Measurements from ENCODE around the gene PTPRD.

The PTPRD gene

DNA sequence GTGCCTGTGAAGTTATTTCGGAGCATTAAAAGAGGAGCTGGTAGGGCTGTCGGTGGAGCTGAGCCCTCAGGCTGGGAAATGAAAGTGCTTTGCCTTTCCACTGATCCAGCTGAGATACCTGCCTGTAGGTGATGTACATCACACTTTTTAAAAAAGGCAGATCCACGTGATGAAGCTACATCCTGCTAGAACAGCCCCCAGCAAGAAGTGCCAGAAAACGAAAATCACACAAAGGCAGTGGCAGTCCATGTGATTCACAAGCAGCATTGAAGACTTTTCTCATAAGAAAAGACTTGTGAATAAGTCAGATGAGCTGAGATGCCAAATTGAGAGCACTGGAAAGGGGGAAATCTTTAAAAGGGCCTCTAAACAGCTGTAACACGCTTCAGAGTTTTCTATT, 765.1 kb downstream of the PTPRD start:
- DNase-seq = no peak

DNA sequence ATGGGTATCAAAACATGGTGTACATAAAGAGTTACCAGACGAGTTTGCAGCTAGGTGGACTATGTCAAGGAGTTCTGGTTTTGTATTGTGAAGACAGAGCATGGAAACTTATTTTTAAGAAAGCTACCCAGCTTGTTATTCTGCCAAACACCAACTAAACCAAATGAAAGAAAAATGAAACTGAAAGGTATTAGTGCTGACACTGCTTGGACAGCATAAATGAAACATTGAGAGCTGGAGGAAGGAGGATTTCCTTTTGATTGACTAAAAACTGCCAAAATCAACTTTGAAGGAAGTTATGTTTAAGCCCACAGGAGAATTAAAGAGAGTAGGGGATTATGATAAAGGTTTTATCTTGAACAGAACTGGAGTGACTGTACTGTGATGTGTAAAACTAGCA, 766.2 kb downstream of the PTPRD start:
- no peak for DNase-seq

DNA sequence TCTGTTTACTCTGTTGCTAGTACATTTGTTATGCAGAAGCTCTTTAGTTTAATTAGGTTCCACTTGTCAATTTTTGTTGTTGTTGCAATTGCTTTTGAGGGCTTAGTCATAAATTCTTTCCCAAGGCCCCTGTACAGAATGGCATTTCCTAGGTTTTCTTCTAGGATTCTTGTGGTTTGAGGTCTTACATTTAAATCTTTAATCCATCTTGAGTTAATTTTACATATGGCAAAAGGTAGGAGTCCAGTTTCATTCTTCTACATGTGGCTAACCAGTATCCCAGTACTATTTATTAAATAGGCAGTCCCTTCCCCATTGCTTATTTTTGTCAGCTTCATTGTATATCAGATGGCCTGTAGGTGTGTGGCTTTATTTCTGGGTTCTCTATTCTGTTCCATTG, 792.4 kb downstream of the PTPRD start:
- no peak for DNase-seq

- no peak for DNase-seq
Observed at GRCh38 chr9:9819886-9820285, 792.9 kb downstream of the PTPRD start.

GRCh38 chr9:9817176-9817575, 795.6 kb downstream of the PTPRD start:
- no peak for DNase-seq

- DNase-seq = no peak
Observed at GRCh38 chr9:9804109-9804508, 808.7 kb downstream of the PTPRD start.

GRCh38 chr9:9799287-9799686, 813.5 kb downstream of the PTPRD start:
- no peak for DNase-seq

DNA sequence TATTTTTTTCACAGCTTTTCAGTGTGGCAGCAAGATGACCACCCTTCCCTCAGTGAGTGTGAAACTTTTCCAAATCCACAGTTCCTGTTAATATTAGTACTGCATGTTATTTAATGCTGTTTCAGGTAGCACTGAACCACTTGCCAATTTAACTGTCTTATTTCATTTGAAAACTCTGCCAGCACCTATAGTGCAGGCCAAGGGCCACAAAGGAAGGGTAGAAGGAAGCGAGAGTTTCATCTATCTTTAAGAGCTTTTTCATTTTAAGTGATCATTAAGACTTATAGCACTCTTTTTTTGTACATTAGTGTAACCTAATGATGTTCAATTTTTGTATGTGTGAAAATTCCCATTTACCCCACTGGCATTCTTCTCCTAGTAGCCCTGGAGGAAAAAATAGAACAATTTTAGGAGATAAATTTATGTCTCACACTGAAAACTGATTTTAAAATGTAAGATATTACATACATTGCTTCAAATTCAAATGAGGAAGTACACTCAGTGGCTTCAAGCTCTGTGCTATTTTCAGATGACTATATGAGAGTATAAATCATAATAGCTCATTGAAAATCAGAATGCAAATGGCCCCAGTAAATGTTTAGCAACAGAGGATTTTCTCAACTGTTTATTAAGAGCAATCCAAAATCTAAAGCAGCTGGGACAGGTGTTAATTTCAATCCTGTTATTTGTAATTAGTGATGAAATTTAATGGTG, 820.5 kb downstream of the PTPRD start:
- no peak for DNase-seq

- DNase-seq = no peak
Observed at GRCh38 chr9:9791611-9792010, 821.2 kb downstream of the PTPRD start.

- peak; percentile 76 for DNase-seq
Observed at GRCh38 chr9:9790216-9790872, 822.5 kb downstream of the PTPRD start.

DNA sequence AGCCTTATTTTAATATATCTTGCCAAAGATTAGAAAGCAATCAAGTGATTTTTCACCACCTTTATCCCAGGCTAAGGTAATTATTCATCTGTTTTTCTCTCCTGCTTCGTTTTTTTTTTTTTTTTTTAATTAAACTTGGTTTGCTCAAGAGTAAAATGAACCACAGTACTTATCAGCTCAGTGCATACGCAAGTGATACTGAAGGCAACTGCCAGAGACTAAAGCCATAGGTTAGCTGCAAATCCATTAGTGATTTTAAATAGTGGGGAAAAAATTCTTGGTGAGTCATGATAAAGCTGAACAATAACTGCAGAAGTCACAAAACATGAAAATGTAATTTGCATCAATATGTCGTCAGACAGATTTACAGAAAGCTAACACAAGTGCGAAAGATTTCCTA, 829.1 kb downstream of the PTPRD start:
- no peak for DNase-seq

DNA sequence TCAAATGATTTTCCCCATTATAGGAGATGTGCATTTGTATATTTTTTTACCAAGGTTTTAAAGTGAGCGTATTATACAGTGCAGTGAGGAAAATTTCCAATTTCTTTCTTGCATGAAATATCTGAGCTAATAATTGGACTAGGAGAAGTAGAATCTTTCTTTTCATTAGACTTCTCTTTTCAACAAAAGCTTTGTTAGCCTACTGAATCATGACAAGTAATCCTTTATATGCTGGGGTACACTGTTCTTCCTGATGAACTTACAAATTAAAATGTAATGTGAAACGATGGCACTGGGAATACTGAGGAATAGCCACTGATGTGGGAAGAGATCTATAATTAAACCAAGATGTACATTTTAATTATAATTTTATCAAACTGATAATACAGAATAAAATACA, 829.6 kb downstream of the PTPRD start:
- DNase-seq = no peak

- DNase-seq = no peak
Observed at GRCh38 chr9:9778293-9778692, 834.5 kb downstream of the PTPRD start.

DNA sequence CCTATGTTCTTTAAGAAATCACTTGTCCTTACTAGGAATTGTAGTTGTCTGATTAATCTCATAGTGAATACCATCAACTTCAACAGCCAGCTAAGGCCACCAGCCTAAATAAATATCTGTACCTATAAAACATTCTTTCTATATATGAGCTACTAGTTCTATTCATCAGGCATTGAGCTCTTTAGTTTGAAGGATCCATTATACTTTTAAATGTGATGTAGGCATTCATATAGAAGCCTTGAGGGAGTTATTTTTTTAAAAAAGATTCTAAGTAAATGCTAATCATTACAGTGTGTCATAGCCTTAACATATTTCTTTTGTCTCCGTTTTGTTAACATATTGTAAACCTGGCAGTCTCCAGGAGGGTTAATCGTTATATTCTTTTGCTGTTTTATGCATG, 838.3 kb downstream of the PTPRD start:
- no peak for DNase-seq

GRCh38 chr9:9771314-9771713, 841.5 kb downstream of the PTPRD start:
- no peak for DNase-seq

GRCh38 chr9:9764821-9765220, 848.0 kb downstream of the PTPRD start:
- no peak for DNase-seq

DNA sequence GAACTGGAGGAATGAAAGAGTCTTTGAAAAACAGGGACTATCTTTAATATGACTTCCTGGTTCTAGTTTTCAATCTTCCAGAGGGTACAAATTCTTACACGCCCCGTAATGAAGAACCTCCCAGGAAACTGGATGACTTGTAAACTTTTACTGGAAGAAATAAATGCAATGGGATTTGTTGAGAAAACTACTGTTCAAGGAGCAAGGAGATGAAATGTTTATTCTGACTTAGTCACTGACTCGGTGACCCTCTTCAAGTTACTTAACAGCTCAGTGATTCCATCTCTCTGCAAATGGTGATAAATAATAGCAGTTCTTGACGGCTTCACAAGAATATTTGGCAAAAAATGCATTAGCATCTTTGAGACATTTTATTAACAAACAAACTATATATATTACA, 858.6 kb downstream of the PTPRD start:
- DNase-seq = no peak

GRCh38 chr9:9753266-9753665, 859.5 kb downstream of the PTPRD start:
- DNase-seq = no peak

GRCh38 chr9:9752722-9753121, 860.1 kb downstream of the PTPRD start:
- no peak for DNase-seq

DNA sequence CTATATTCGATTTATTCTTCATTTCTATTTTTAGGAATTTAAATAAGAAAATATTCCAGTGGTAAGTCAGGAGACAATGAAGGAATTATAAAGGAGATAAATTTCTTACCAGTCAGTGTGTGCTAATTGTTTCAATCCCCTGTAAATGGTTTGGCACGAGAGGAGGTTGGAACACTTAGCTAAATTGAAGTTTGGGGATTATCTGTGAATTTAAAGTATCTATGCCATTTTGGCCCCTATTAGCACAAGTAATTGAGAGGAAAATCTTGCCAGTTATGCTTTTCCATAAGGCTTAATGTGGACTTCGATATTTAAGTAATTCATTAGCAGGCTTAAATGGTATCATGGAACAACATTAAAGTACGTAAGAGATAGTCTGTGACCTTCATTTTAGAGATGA, 860.8 kb downstream of the PTPRD start:
- no peak for DNase-seq

DNA sequence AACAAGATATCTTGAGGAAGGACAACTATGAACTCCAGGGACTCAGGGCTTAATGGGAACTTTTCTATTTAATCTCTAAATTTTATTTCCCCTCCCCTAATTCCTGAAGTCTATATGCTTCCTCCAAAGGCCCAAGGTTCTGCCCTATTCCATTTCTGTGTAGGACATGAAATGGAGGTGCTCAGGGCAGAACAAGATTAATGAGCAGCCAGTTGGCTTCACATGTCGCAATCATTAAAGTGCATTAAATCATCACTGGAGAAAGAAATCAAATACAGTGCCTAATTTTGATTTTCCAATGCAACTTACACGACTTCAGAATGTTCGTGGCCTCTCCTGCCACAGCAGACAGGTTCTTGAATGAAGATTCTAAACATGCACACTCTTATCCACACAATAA, 862.1 kb downstream of the PTPRD start:
- no peak for DNase-seq

DNA sequence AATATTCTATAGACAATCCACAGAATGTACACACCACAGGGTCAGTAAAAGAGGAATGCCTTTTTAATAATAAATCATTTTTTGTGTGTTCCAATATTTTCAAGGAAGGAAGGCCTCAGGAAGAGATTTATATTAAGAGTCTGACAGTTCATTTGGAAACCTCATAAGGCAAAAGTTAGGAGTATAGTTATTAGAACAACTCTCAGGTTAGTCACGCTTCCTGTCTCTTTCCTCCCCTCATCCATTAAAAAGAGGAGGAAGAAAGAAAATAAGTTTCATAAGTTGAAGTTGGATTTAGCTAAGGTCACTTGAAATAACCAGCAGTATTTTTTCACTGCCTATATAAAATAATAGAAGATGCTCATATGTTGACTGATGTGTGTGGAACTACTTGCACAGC, 863.2 kb downstream of the PTPRD start:
- DNase-seq = no peak

DNA sequence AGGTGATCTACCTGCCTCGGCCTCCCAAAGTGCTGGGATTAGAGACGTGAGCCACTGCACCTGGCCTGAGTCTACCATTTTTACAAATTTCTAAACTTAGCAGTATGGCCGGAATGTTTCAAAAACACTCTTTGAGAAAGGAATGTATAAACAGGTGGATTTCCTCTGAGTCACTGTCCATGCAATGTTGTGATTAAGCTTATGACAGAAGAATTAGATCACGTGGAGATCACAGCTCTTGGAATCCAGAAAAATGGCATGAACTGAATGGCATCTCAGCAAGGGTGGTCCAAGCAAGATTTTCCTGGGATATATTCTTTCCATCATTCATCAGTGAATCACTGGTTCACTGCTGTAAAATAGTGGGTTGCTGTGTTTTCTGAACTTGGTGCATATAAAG, 865.0 kb downstream of the PTPRD start:
- no peak for DNase-seq

GRCh38 chr9:9746826-9747225, 866.0 kb downstream of the PTPRD start:
- DNase-seq = no peak

DNA sequence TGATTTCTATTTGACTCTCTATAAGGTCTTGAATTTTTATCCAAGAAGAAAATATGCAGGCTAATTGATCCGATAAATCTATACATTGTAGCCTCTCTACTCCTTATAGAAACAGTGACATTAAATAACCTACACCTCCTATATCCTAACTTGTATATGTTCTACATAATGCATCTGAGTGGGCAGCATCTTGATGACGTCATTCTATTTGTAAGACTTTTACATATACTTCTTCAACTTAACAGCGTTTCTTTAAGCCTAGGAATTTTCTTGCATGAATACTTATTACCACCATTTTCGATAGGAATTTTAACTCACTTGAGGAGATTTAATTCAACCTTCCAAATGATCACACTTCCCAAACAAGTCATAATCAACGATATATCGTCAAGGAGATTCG, 869.0 kb downstream of the PTPRD start:
- DNase-seq = no peak
